Transverse colon (tissue), 4 donors: ENCODE measurements around the gene HTR5A. TPM values are rescaled to one million over a fixed set of nuclear protein-coding genes. Genes with fewer than 3 reads are reported as not detected.

Experiments used
- DNase-seq: peaks from one replicate; pipeline ENCODE4 v3.0.0-alpha.2; 2019
- H3K27ac ChIP-seq, 4 donors: fragments of 200-600 bp; sonication (generic); 2 replicates each; pipeline ENCODE4 v1.5.1; 2016 to 2018; ENCODE audit warnings: inconsistent platforms in 4 of 4
- H3K27me3 ChIP-seq: fragments of 200-600 bp; sonication (generic); 2 replicates; pipeline ENCODE4 v1.5.1; 2017; ENCODE audit warnings: inconsistent platforms
- H3K36me3 ChIP-seq, 4 donors: fragments of 200-600 bp; sonication (generic); 2 replicates each; pipeline ENCODE4 v1.5.1; 2017 to 2019; ENCODE audit warnings: inconsistent platforms in 4 of 4
- H3K4me1 ChIP-seq, 4 donors: fragments of 200-600 bp; sonication (generic); 2 replicates each; pipeline ENCODE4 v1.5.1; 2017 to 2020; ENCODE audit warnings: inconsistent platforms in 4 of 4
- H3K4me3 ChIP-seq, 4 donors: fragments of 200-600 bp; sonication (generic); 1 replicate in 1 of 4; 2 replicates in 3 of 4; pipeline versions ENCODE4 v1.5.1 to v1.6.1; 2017 to 2019; ENCODE audit warnings: inconsistent platforms in 4 of 4
- H3K9me3 ChIP-seq, 2 donors: fragments of 200-600 bp; sonication (generic); 2 replicates each; pipeline ENCODE4 v1.5.1; 2017 to 2019; ENCODE audit warnings: inconsistent platforms in 2 of 2
- EP300 ChIP-seq: sonication (generic); formaldehyde crosslinking; IDR thresholded peaks from one replicate; pipeline ENCODE4 v1.6.1; 2017; ENCODE audit warnings: antibody characterized with exemption, low read depth
- POLR2A ChIP-seq: fragments of 450-650 bp; IDR thresholded peaks from one replicate; pipeline ENCODE4 v1.6.1; 2016; ENCODE audit warnings: antibody characterized with exemption, mild to moderate bottlenecking, moderate library complexity
- POLR2AphosphoS5 ChIP-seq, 3 donors: sonication (generic); formaldehyde crosslinking; IDR thresholded peaks; one replicate each; pipeline ENCODE4 v1.6.1; 2016; ENCODE audit warnings: antibody characterized with exemption in 3 of 3
- WGBS, 2 donors: methylation state at CpG; one replicate each; pipeline ENCODE4 v1.1.5; 2018; ENCODE audit warnings: low coverage in 1 of 2; 5-methylcytosine and 5-hydroxymethylcytosine counted together
- in situ Hi-C, 4 donors: fragments of 200-750 bp; cut with MboI; loops; one replicate each; pipeline versions ENCODE4 v1.15.0 to v1.15.1; 2017; ENCODE audit warnings: low sequenced_read_pairs in 3 of 4, low pct_ligation_motif_present in 1 of 4, low pct_unique_long_range_greater_than_20kb in 1 of 4
- intact Hi-C: fragments of 100-400 bp; cut with DNase I; formaldehyde crosslinking; loops from one replicate; pipeline ENCODE4 v1.15.1; 2023; ENCODE audit warnings: low total_unique reads
- total RNA-seq, 4 donors: library from RNA; depleted of rRNA; stranded (reverse); fragments of >200 nt; gene quantifications; one replicate each; pipeline ENCODE4 v1.1.0, GENCODE V29; 2016
- TF ChIP-seq, protein P1 (sequence below), 5 experiments: fragments of 200-600 bp in 3 of 5; fragments of 450-650 bp in 2 of 5; sonication (generic) in 3 of 5; IDR thresholded peaks; 1 replicate in 2 of 5; 2 replicates in 3 of 5; pipeline ENCODE4 v1.5.1; 2016 to 2017; ENCODE audit warnings: antibody characterized with exemption in 5 of 5, inconsistent platforms in 3 of 5, mild to moderate bottlenecking in 2 of 5, moderate library complexity in 1 of 5

The HTR5A gene
- total RNA-seq, 4 donors from 2014 or later = not detected

DNA sequence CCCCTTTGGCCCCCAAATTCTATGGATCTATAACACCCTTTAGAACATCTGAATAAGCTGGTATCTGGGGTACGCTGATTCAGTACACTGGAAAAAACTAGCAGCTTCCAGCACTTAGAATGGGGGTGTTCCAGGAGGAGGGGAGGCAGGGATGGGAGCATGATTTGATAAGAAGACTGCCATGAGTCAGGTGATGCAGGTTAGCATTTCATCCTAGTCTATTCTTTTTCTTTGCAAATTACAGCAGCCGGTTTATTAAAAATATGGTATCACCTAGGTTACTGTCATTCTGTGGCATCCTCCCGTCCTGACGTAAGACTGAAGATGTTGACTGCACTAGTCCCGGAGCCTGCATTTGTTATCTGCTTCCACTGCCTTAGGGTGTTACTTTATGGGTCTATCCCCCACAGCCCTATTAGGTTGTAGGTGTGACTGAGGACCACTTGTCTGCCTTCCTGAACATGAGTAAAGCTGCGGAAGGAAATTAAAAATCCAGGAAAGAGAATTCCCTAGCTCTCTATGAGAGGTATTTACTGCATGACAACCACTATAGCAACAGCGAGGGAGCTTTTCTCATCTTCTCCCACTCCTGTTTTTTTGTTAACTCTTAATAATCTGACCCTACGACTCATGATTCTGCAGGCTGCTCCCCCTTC lies 1.9 kb downstream of the HTR5A start:
- Histone ChIP-seq H3K4me1 (no peaks in the 10 kb centered on the region), H3K36me3 (no peaks in the 10 kb centered on the region), H3K27me3 (peaks cover 20% of the 10 kb centered on the region), H3K27ac (no peak overlapping the region), H3K4me3 (no peak overlapping the region), H3K9me3 (no peaks in the 10 kb centered on the region)
- no peak for TF ChIP-seq POLR2A
- in situ Hi-C loops (no loop called here), intact Hi-C loops (no loop called here)
- no peak for DNase-seq
- 69 to 74% methylated on average over 6 to 8 of the region's 8 CpGs for WGBS, 2 donors

DNA sequence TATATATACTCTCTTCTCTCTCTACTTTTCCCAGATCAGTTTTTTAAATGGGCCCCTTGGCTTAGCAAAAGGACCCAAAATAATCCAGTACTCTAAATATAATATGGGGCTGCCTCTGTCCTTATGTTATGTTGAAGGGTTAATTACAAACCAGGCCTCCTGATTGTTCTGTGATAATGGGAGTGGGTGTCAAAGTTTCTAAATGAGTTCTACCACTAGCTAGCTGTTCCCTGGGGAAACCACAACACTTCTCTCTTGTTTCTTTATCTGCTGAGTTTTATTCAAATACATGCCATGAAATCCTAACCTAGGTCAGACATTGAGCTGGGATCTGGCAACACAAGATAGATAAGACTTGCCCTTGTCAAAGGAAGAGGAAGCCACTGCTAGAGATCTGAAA lies 3.8 kb downstream of the HTR5A start:
- Histone ChIP-seq H3K9me3 (no peaks in the 10 kb centered on the region), H3K27ac (no peak overlapping the region), H3K4me3 (no peak overlapping the region), H3K4me1 (no peaks in the 10 kb centered on the region), H3K27me3 (peaks cover 20% of the 10 kb centered on the region), H3K36me3 (no peaks in the 10 kb centered on the region)
- DNase-seq = no peak
- TF ChIP-seq POLR2AphosphoS5 (IDR thresholded peaks at IDR 0.05) = no peak
- TF ChIP-seq EP300 = no peak
- TF ChIP-seq, protein P1, sequence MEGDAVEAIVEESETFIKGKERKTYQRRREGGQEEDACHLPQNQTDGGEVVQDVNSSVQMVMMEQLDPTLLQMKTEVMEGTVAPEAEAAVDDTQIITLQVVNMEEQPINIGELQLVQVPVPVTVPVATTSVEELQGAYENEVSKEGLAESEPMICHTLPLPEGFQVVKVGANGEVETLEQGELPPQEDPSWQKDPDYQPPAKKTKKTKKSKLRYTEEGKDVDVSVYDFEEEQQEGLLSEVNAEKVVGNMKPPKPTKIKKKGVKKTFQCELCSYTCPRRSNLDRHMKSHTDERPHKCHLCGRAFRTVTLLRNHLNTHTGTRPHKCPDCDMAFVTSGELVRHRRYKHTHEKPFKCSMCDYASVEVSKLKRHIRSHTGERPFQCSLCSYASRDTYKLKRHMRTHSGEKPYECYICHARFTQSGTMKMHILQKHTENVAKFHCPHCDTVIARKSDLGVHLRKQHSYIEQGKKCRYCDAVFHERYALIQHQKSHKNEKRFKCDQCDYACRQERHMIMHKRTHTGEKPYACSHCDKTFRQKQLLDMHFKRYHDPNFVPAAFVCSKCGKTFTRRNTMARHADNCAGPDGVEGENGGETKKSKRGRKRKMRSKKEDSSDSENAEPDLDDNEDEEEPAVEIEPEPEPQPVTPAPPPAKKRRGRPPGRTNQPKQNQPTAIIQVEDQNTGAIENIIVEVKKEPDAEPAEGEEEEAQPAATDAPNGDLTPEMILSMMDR (IDR thresholded peaks at IDR 0.05) = no peak
- no peak for TF ChIP-seq POLR2A
- in situ Hi-C loops = no loop called here
- intact Hi-C loops = no loop called here

DNA sequence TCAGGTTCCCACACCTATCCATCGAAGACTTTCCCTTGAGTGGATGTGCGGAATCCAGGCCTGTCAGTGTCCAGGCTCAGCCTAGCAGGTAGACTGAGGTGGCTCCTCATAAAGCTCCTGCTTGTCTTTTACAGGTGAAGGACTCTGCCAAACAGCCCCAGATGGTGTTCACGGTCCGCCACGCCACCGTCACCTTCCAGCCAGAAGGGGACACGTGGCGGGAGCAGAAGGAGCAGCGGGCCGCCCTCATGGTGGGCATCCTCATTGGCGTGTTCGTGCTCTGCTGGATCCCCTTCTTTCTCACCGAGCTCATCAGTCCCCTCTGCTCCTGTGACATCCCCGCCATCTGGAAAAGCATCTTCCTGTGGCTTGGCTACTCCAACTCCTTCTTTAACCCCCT lies 13.9 kb downstream of the HTR5A start:
- no peak for DNase-seq
- Histone ChIP-seq H3K27me3 (no peaks in the 10 kb centered on the region), H3K27ac (no peak overlapping the region), H3K4me1 (no peaks in the 10 kb centered on the region), H3K36me3 (no peaks in the 10 kb centered on the region), H3K9me3 (no peaks in the 10 kb centered on the region), H3K4me3 (no peak overlapping the region)
- TF ChIP-seq EP300 (no peak), POLR2A (no peak), POLR2AphosphoS5 (IDR thresholded peaks at IDR 0.05) (no peak)
- TF ChIP-seq, protein P1 (IDR thresholded peaks at IDR 0.05) = no peak
- in situ Hi-C loops (no loop called here), intact Hi-C loops (no loop called here)
- 80 to 86% methylated on average over 1 to 14 of the region's 14 CpGs for WGBS, 2 donors

DNA sequence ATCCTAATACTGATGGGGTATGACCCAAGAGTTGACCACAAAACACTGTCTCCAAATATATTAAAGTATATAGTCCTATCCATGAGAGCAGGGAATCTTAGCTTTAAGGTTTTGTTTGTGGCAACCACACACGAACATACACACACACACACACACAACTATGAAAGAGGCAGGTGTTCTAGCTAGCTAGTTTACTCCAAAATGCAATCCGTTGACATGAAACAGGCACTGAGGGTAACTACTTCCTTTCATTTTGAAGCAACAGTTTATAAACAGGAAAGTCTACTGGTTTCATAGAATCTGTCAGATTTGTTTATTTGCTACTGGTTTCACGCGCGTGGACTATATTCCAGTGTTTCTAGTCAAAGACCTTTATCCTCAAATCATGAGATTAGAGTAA lies 14.8 kb downstream of the HTR5A start:
- Histone ChIP-seq H3K4me1 (no peaks in the 10 kb centered on the region), H3K9me3 (no peaks in the 10 kb centered on the region), H3K27me3 (no peaks in the 10 kb centered on the region), H3K4me3 (no peak overlapping the region), H3K27ac (no peak overlapping the region), H3K36me3 (no peaks in the 10 kb centered on the region)
- TF ChIP-seq POLR2AphosphoS5 (IDR thresholded peaks at IDR 0.05) (no peak), POLR2A (no peak), EP300 (no peak)
- TF ChIP-seq, protein P1 (IDR thresholded peaks at IDR 0.05) = no peak
- in situ Hi-C loops = no loop called here
- no peak for DNase-seq
- intact Hi-C loops = no loop called here
- WGBS, 2 donors = 53 to 57% methylated on average over 5 of the region's 5 CpGs

DNA sequence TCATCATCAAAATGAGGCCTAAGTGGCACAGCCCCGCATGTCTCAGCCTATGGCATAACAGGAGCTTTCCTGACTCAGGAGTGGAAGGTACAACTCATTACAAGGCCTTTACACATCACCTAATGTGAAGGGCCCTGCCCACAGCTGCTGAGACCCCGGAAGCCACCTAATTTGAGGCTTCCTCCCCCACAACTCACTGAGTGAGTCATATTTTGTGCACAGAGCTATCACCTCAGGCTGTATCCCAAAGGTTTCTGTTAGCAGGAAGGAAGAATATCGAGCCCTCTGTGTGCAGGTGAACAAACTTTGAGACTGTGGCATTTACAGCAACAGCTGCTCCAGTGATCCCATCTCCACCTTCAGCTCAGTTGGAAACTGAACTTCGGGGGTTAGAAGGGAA lies 20.6 kb downstream of the HTR5A start:
- TF ChIP-seq POLR2A (no peak), POLR2AphosphoS5 (IDR thresholded peaks at IDR 0.05) (no peak), EP300 (no peak)
- TF ChIP-seq, protein P1 (IDR thresholded peaks at IDR 0.05) = no peak
- H3K27me3 ChIP-seq = no peaks in the 10 kb centered on the region
- intact Hi-C loops = no loop called here
- in situ Hi-C loops = no loop called here
- H3K4me1 ChIP-seq = no peaks in the 10 kb centered on the region
- H3K36me3 ChIP-seq = no peaks in the 10 kb centered on the region
- no peak overlapping the region for H3K27ac ChIP-seq
- no peak for DNase-seq
- H3K4me3 ChIP-seq = no peak overlapping the region
- WGBS, 2 donors = 61% methylated on average over 4 of the region's 4 CpGs; no CpG with 5 or more reads in 1 of the 2 donors
- H3K9me3 ChIP-seq = no peaks in the 10 kb centered on the region
